ENCODE data around the gene PALLD.
"Not testable (repeated sequence)": the region's sequence is repeated elsewhere in the genome, so short reads cannot be mapped to it uniquely, and the experiment has no call there.

Gene PALLD

GRCh38 chr4:168928875-168929274, 432.0 kb downstream of the PALLD start:
- no peak for DNase-seq

GRCh38 chr4:168930413-168931196, 433.8 kb downstream of the PALLD start:
- no peak for DNase-seq

- DNase-seq = no peak
Measured at GRCh38 chr4:168931215-168931650, 434.4 kb downstream of the PALLD start.

- DNase-seq = no peak
Measured at GRCh38 chr4:168932138-168932537, 435.3 kb downstream of the PALLD start.

GRCh38 chr4:168933423-168933822, 436.6 kb downstream of the PALLD start:
- DNase-seq = no peak

GRCh38 chr4:168937473-168937872, 440.6 kb downstream of the PALLD start:
- DNase-seq = not testable (repeated sequence)

GRCh38 chr4:168942985-168943384, 446.1 kb downstream of the PALLD start:
- DNase-seq = peak; percentile 36

GRCh38 chr4:168945291-168945690, 448.4 kb downstream of the PALLD start:
- no peak for DNase-seq

- DNase-seq = not testable (repeated sequence)
Measured at GRCh38 chr4:168952821-168953246, 456.0 kb downstream of the PALLD start.

GRCh38 chr4:168955674-168956073, 458.8 kb downstream of the PALLD start:
- no peak for DNase-seq

GRCh38 chr4:168960716-168961115, 463.9 kb downstream of the PALLD start:
- DNase-seq = no peak

GRCh38 chr4:168972596-168972995, 475.7 kb downstream of the PALLD start:
- peak; percentile 56 for DNase-seq

Measured in activated CD4-positive, alpha-beta T cell treated with anti-CD3 and anti-CD28 coated beads, Interleukin-10, Interleukin-2, amounts not matched to agents 100 ng/mL and 50 ng/mL, durations not matched to agents 16 hours and 8 hours (primary cell).